ENCODE measurements around the gene ATP5ME.
"Not testable (repeated sequence)": the region's sequence is repeated elsewhere in the genome, so short reads cannot be mapped to it uniquely, and the experiment has no call there.

ATP5ME gene

DNA sequence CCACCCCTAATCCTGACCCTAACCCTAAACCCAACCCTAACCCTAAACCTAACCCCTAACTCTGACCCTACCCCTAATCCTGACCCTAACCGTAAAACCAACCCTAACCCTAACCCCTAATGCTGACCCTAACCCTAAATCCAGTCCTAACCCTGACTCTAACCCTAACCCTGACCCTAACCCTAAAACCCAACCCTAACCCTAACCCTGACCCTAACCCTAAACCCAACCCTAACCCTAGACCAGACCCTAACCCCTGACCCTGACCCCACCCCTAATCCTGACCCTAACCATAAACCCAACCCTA lies 30.8 kb upstream of the ATP5ME start:
- no peak for ATAC-seq

DNA sequence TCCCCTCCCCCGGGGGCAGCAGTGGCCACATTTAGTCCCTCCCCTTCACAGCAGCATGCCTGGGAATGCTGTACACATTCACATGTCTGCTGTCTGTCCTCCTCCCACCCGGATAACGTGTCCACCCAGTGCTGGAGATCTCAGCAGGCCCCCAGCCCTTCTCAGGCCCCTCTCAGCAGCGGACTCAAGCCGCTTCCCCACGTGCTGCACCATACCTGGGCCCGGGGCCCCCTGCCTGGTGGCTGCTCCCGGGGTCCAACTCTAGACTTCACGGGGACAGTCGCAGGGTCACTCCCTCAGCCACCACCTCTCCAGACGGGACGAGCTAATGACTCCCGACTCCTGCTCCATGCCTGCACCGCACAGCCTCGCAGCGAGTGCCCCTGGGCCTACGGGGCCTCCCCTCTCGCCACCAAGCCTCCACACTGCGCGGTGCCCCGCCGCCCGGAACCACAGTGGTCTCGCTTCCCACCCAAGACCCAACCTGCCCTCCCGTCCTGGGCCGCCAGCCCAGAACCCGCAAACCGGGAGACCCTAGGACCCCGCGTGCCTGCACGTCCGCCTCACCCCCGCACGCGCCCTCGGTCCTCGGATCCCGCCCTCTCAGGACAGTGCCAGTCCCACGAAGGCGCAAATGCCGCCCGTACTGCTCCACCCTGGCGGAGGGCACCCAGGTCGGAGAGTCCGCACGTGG lies 30.3 kb upstream of the ATP5ME start:
- ATAC-seq, result no peak

DNA sequence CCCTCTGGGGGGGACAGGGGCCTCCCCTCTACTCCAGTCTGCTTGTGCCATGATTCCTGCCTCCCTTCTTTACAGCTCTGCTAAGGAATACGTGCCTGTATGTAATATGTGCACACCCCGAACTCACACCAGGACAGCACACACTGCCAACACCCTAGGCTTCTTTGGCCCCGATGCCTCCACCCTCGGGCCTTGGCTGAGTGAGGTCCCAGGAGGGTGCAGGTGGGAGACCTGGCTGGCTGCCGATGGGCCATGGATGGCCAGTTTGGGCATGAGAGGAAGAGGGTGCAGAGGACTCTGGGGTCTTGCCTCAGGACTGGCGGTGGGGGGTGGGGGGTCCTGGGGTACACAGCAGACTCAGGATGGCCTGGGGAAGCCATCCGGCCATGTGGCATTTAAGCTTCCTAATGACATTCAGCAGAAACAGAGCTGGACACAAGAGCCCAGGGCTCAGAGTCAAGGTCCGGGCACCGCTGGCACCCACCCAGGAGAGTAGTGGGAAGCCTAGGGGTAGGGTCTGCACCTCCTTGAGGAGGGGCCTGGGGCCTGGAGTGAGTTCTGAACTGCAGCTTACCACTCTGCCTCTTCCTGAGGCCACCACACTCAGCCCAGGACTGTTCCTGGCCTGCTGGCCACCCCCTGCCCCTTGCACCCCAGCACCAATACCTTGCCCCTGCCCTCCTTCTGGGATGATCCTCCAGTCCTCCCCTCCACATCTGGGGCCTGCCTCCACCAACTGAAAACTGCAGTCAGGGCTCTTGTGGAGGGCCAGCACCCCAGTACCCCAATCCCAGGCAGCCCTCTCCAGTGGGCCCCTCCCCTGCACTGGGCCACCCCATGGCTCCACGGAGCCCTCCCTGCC lies 29.5 kb upstream of the ATP5ME start:
- ATAC-seq, result no peak

DNA sequence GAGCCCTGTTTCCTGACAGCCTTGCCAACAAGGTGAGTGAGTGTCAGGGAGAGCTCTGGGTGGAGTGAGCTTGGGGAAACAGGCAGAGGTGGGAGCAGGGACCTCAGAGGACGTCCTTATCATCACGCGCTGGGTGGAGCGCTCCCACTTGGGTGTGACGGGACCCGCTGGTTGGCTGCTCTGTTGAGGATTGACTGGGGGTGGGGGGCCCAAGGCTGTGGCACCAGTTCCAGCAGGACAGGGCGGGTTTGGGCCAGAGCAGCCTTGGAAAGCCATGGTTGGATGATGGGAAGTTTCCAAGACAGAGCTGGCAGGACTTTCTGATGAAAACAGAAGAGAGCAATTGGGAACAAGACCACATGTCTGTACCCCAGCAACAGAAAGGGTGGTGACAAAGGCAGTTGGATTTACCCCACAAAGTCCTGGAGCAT lies 28.6 kb upstream of the ATP5ME start:
- ATAC-seq, result no peak

DNA sequence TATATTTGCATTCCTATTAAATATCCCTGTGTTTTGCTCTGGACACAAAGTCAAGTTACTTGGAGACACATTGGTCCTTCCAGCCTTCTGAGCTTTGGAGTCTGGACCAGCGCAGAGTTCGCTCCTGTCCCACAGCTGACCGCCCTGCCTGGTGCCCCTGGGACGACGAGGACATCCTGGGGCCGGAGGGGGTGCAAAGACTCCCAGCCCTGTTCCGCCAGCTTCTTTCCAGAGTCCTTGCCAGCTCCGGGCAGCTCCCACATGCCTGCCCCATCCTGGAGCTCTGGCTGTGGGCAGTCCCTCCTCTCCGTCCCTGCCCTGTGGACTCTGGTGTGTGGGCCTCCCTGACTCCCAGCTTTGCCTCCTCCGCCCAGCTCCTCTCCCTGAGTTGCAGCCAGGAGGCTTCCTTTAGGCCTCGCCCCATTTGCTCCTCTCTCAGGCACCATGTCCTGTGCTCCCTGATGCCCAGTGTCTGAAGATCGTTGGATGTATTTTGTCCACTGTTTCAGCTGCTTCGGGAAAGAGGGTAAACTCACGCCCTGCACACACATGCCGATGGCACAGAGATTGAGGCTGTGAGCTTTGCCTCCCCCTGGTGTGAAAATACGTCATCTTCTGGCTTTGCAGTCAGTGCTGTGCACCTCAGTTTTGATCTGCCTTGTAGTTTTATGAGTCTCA lies 26.6 kb upstream of the ATP5ME start:
- no peak for ATAC-seq

DNA sequence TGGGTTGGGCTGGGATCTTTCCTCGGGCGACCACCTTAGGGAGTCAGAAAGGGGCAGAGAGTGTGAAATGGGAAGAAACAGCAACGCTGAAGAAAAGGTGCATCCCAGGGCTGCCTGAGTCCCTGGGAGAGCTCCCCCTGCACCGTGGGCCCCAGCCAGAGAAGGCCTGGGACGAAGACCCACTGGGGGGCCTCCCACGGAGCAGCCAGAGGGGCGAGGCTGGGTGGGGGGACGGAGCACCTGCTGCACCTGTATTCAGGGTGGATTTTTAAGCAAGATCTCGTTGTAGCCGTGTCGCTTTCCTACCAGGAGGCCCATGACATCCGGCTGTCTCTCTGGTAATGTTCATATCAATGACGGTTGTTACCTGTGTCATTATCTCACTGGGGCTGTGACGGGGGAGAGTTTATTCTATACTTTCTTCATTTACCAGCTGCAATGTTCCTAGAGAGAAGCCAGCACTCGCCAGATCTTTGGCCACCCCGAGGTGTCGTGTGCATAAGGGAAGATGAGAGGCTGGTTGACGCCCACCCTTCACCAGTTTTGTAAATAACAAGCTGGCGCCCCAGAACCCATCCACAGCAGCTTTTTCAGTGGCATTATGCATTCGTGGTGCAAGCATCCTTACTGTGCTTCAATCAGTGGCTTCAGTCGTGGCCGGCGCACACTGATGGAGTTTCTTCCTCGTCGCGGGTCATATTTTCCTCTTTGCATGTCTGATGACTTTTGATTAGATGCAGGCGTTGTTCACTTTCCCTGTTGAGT lies 25.9 kb upstream of the ATP5ME start:
- no peak for ATAC-seq

DNA sequence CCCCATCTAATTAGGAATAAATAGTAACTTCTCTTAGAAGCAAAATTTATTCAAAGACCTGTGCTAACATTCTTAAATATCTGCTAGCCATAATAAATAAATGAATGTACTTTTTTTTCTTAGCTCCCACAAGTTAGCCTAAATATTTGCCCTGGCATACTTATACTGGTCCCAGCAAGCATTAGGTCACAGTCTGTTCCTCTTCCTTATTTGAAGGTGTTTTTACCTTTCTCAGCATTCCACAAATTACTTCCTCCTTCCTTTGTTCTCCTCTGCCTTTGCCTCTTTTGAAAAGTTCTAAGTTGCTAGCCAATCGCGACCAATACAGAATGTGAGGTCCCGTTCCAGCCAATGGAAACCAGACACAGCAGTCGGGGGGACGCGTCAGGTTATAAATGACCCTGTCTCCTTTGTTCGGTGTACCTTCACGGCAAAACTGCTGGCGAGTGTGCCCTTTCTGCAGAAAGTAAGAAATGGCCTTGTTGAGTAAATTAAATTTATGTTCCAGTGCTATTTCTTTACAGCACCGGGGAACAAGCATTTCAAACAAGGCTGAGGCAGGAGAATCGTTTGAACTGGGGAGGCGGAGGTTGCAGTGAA lies 20.4 kb upstream of the ATP5ME start:
- ATAC-seq, result not testable (repeated sequence)

DNA sequence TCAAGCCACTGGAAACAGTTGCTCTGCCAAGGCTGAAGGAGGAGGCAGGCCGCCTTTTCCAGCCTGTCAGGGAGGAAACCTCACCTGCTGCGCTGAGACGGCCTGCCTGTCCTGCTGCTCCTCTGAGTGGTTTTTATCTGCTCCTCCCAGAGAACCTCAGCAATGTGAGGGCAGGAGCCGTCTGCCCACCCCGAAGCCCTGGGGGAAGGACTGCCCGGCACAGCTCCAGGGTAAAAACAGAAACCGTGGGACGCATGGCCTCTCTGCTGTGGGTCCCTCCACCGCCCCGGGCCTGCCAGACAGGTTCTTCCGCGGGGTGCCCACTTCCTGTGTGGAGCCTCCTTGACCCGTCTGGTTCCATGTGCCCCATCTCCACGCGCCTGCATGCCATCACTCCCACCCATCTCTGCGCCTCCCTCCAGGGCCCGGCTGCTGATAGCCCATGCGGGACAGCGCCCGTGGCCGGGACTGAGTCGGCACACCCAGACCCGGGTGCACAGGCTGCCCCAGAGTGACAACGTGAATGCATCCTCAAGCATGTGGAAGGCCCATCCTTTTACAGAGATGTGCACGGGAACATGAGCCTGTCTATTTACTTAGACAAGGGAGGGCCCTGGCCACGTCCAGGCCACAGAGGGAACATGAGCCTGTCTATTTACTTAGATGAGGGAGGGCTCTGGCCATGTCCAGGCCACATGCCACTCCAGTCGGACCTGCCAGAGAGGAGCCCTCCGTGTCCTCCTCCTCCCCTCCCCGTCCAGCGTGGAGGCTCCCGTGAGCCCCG lies 18.9 kb upstream of the ATP5ME start:
- ATAC-seq, result no peak

DNA sequence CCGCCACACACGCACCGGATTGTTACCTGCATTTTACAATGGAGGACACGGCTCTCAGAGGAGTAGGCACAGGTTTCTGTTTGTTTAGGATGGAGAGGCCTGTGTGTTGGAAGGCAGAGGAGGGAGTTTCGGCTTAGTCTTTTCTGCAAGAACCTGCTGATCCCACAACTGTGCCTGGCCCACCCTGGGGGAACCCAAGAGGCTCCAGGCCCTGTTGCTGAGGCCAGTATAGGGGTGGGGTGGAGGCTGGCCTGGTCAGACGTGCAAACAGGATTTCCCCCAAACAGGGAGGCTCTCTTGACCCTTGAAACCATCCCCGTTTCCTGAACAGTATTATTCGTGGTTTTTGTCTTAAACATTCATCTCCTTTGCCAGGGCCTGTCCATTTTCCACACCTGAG lies 15.6 kb upstream of the ATP5ME start:
- ATAC-seq, result no peak

DNA sequence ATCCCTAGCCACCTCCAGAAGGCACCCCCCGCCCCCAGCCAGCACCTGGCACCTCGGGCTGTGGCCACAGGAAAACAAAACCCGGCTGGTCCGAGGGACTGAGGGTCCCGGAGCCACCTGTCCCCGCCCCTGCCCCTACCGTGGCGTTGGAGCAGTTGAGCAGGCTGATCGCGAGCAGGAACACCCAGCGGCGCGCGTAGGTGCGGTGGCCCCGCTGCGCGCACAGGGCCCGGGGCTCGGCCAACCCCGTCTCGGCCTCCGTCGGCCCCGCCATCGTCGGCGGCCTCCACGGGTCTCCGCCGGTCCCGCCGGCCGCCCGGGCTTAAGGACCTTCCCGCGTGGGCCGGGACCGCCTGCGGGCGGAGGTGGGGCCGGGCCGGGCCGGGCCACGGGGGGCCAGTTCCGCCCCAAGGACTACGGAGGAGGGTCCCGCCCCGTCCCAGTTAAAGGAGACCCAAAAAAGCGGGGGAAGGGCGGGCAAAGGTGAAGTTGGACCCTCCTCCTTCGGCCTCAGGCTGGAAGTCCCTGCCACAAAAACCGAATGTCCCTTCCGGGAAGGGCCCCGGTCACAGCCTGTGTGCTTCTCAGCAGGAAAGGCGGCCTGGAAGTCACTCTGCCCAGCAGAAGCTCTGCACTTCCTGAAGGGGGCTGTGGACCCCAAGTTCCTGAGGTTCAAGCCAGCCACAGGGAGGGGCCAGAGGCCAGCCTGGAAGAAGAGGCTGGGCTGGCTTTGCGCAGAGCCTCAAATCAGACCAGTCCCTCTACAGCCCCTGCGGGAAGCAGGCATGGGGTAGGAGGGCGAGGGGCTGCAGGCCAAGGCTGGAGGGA lies 15.0 kb upstream of the ATP5ME start, which contains the start of gene SLC49A3:
SLC49A3 (minus strand) TSS at position 298 of the 828 bp plus-strand sequence; CDS start at position 274, 24 bp downstream.
- ATAC-seq, result peak; percentile 28 to 38

DNA sequence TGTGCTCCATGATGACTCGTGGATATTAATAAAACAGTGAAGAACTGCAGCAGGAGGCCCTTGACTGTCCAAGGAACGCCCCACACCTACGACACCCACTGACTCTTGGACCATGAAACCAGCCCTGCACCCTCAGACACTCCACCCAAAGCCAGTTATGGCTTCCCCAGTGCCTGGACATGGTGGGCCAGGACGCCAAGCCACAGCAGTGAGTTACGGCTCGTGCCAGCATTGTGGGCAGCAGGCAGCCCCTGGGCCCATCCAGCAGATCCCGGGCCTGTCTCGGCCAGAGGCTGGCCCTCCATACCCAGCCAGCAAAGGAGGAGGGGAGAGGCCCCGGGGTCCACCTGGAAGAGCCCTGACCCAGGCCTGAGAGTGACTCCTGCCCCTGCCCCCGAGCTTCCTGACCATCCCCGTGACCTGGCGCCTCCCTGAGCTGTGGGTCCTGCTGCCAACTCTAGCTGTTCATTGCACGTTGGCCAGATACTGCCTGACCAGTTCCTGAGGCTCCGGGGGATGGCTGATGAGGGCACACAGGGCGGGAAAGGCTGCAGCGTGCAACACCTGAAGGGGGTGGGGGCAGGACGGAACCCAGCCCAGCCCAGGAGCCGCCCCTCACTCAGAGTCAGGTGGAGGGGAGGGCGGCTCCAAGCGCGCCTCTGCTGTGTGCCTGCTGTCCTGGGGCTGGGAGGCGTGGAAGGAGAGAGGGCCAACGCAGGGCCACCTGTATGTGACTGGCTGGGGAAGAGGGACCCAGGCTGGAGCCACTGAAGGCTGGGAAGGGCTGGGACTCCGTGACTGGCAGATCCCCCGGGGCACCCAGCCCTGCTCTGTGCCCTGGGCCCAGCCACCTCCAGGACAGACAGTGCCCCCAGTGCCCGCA lies 14.1 kb upstream of the ATP5ME start:
- ATAC-seq, result peak in 1 of 2 donors; percentile 11

DNA sequence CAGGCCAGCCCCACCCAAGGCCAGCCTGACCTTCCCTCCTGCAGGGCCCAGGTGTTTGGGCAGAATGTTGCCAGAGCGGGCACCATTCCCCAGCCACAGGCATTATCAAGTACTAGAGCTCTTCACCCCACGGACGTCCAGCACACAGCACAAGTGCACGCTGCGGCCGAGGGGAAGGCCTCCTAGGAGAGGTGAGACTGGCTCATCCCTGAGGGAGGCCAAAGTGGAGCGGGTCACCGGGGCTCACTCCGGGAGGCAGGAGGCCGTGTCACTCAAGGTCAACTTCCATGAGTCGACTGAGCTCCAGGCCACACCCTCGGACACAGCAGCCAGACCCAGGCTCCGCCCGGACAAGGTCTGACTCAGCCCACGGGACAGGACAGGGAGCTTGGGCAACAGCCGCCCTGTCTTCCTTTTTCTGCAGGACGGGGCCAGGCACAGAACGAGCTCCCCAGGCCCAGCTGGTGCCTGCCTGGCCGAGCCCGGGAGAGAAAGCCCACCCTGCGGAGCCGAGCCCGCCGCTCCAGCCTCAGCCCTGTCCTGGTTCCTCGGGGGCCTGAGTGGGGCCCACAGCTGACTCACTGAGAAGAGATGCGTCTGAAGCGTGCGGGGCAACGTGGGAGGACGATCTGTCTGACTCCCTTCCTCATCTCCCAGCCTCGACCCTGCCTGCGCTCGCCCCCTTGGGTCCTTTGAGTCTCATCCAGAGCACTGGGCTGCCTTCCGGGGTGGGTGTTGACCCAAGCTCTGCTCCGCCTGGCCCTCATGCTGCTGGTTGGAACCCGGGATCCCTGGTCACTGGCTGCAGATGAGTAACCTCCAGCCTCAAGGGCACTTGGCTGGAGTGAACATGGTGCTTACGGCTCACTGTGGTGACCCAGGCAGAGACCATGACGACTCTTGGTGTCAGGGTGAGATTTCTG lies 13.2 kb upstream of the ATP5ME start:
- ATAC-seq, result no peak

DNA sequence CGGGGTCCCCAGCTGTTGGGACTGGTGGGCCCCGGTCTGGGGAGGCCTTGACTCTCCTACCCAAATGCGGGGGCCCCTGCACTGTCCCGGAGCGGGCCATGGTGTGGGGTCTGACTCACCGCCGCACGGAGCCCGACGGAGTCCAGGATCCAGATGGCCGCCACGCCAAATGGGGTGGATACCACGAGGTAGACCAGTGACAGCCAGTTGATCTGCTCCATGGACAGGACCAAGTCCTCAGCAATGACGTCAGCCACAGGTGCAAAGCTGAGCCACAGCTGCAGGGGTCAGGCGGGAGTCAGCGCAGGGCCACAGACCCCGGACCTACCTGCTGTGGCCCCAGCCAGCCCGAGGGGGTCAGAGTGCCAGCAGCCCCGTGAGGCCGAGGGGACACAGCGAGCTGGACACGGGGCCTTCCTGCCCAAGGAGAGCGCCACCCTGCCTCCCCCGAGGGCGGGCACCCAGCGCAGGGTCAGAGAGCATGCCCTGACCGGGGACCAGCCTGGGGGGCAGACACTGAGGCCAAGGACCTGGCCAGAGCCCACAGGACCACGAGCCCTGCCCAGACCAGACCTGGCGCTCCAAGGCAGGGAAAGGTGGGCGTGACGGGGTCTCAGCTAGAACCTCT lies 12.5 kb upstream of the ATP5ME start:
- ATAC-seq, result no peak

DNA sequence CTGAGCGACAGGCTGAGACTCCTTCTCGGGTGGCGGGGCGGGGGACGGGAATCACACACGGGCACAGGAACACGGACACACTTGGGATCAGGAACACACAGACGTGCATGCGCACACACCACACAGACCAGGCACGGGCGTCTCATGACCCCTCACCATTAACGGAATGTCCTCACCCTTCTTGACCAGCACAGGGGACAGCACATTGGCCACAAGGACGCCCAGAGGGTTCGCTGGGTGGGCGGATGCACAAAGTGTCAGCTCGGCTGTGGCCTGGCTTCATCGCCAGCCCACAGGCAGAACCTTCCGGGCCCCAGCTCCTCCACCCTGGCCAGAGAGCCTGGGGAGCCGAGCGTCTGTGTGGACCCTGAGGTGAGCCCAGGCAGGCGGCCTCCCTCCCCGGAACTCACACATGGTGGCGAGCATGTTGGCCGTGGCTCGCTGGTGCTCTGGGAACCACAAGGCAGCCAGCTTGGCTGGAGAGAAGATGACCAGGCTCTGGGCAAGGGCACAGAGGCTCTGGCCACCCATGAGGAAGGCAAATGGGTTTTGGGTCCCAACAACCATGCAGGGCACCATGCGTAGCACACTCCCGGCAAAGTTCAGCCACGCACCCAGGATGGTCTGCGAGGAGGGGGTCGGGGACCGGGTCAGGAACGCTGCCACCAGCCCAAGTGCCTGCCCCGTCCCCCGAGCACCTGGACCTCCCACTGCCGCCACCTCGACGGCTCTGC lies 11.8 kb upstream of the ATP5ME start:
- ATAC-seq, result no peak

DNA sequence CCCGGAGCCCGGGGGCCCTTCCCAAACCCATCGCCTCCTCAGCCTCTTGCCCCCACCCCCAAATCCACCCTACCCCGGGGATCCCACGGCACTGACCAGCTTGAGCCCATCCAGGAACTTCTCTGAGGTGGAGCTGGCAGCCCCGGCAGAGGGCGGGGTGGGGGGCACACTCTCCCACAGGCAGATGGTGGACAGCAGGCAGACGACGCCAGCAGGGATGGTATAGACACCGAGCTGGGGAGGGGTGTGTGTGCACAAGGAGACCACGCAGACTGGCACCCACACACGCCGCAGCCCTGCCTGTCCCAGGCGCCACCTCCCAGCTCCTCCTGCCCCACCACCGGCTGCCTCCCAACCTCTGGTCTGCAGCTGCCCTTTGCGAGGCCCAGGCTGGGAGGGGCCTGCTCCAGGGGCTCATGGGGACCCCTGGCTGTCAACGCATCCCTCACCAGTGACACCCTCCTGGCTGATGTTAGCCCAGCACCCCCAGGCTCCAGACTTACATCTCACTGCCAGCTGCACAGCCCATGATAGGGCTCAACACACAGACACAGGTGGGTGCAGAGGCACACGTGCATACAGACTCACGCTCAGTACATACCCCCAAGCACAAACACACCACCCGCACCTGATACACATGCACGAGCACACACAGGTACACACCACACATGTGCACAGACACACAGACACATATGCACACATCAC lies 10.7 kb upstream of the ATP5ME start:
- ATAC-seq, result no peak

DNA sequence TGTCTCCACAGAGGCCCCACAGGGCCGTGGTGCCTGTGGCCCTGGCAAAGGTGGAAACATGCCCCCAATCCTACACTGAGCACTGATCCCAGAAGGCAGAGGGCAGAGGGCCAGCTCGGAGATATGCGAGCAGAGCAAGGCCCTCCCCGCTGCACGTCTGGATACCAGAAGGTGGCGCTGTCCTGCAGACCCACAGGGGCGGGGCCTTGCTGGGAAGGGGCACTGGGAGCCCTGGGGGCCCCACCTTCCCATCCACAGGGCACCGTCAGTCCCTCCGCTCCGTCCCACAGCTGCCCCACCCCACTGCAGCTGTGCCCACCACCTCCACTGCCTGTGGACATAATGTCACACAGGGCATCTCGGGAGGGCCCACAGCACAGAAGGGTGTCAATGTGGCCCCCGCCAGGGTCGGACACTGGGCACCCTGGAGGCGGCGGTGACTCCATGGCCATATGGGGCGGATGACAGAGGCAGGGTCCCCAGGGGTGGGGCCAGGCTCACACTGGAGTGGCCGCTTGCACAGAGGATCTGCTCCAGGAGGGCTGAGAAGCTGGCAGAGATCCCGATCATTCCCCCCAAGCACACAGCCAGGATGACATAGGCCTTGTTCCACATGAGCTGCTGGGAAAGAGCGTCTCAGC lies 10.0 kb upstream of the ATP5ME start:
- ATAC-seq, result no peak

Measured in activated CD4-positive, CD25-positive, alpha-beta regulatory T cell treated with anti-CD3 and anti-CD28 coated beads, Interleukin-2, amount 50 U/mL, for 24 hours (primary cell).